Osteoblast (primary cell): Measurements from ENCODE around the gene MYH8. TPM values are rescaled to one million over a fixed set of nuclear protein-coding genes. Genes with fewer than 3 reads are reported as not detected.

ENCODE experiments used
- DNase-seq: peaks from one replicate; pipeline ENCODE4 v3.0.0; 2011; ENCODE audit warnings: low spot score, mixed read lengths; ENCODE audit not compliant: insufficient read length; ENCODE audit errors: missing footprints
- H2AFZ ChIP-seq: 2 replicates; pipeline ENCODE4 v1.6.0; 2011; ENCODE audit warnings: mild to moderate bottlenecking, low read length
- H3K27ac ChIP-seq: 2 replicates; pipeline ENCODE4 v1.5.1; 2011; ENCODE audit warnings: mild to moderate bottlenecking, low read depth, low read length, moderate library complexity
- H3K27me3 ChIP-seq: 2 replicates; pipeline ENCODE4 v1.6.0; 2012; ENCODE audit warnings: mild to moderate bottlenecking, control low read depth, inconsistent platforms, low read length, moderate library complexity; ENCODE audit not compliant: insufficient read depth
- H3K36me3 ChIP-seq: 2 replicates; pipeline ENCODE4 v1.5.1; 2011; ENCODE audit warnings: mild to moderate bottlenecking, low read length, control low read depth, moderate library complexity; ENCODE audit not compliant: insufficient read depth
- H3K4me1 ChIP-seq: 2 replicates; pipeline ENCODE4 v1.5.1; 2011; ENCODE audit warnings: mild to moderate bottlenecking, low read length, control low read depth, moderate library complexity; ENCODE audit not compliant: insufficient read depth
- H3K4me2 ChIP-seq: 2 replicates; pipeline ENCODE4 v1.6.0; 2011; ENCODE audit warnings: mild to moderate bottlenecking, low read length; ENCODE audit not compliant: insufficient read depth
- H3K4me3 ChIP-seq: fragments of 200-600 bp; sonication (generic); 3 replicates; pipeline ENCODE4 v1.5.1; 2012; ENCODE audit warnings: mild to moderate bottlenecking, low read length, inconsistent platforms; ENCODE audit not compliant: insufficient read depth
- H3K79me2 ChIP-seq: 2 replicates; pipeline ENCODE4 v1.6.0; 2012; ENCODE audit warnings: mild to moderate bottlenecking, low read length, control low read depth, inconsistent platforms; ENCODE audit not compliant: insufficient read depth
- H3K9me3 ChIP-seq: 2 replicates; pipeline ENCODE4 v1.5.1; 2011; ENCODE audit warnings: low read depth, low read length, control low read depth
- H4K20me1 ChIP-seq: 2 replicates; pipeline ENCODE4 v1.6.0; 2012; ENCODE audit warnings: mild to moderate bottlenecking, low read length, control low read depth; ENCODE audit not compliant: insufficient read depth
- CTCF ChIP-seq: IDR thresholded peaks from 2 replicates; pipeline ENCODE4 v1.5.1; 2011; ENCODE audit warnings: mild to moderate bottlenecking, low read depth, low read length, moderate library complexity; ENCODE audit errors: extremely low read depth
- total RNA-seq: library from RNA; depleted of rRNA; stranded (reverse); fragments of >200 nt; gene quantifications from 2 replicates; pipeline ENCODE4 v1.2.3, GENCODE V29; 2012

Gene MYH8
- total RNA-seq: not detected in 2 replicates

GRCh38 chr17:10421900-10422542 is at the start of gene MYH8:
Gene MYH8, minus strand, starts transcription at chr17:10421950. Its CDS starts 1,723 bp downstream, at chr17:10420227.
- no peak for DNase-seq
- Histone ChIP-seq H3K4me1 (no peaks in the 10 kb centered on the region), H3K27ac (no peak within 1 kb of the TSS), H3K4me2 (no peak within 1 kb of the TSS), H3K27me3 (no peaks in the 10 kb centered on the region), H2AFZ (no peak within 1 kb of the TSS), H3K9me3 (peaks cover 3% of the 10 kb centered on the region), H3K4me3 (no peak within 1 kb of the TSS), H3K79me2 (no peaks in the 10 kb centered on the region), H3K36me3 (no peaks in the 10 kb centered on the region), H4K20me1 (no peaks in the 10 kb centered on the region)
- no peak for TF ChIP-seq CTCF

GRCh38 chr17:10469459-10469858 is 47.7 kb upstream of the MYH8 start, which contains the start of gene MYH4:
Gene MYH4, minus strand, starts transcription at chr17:10469559. Its CDS starts 2,814 bp downstream, at chr17:10466745.
- no peak within 1 kb of the TSS for H3K4me3 ChIP-seq
- no peaks in the 10 kb centered on the region for H3K27me3 ChIP-seq
- H3K36me3 ChIP-seq: no peaks in the 10 kb centered on the region
- no peaks in the 10 kb centered on the region for H4K20me1 ChIP-seq
- no peak within 1 kb of the TSS for H3K4me2 ChIP-seq
- no peak for TF ChIP-seq CTCF
- H3K4me1 ChIP-seq: no peaks in the 10 kb centered on the region
- no peak within 1 kb of the TSS for H2AFZ ChIP-seq
- no peak within 1 kb of the TSS for H3K27ac ChIP-seq
- no peak for DNase-seq
- no peaks in the 10 kb centered on the region for H3K79me2 ChIP-seq
- H3K9me3 ChIP-seq: no peaks in the 10 kb centered on the region

- Histone ChIP-seq H3K4me3 (no peak overlapping the region), H3K9me3 (no peaks in the 10 kb centered on the region), H3K79me2 (no peaks in the 10 kb centered on the region), H3K36me3 (no peaks in the 10 kb centered on the region), H4K20me1 (no peaks in the 10 kb centered on the region), H2AFZ (no peak overlapping the region), H3K4me2 (no peak overlapping the region), H3K4me1 (no peaks in the 10 kb centered on the region), H3K27ac (no peak overlapping the region), H3K27me3 (no peaks in the 10 kb centered on the region)
- TF ChIP-seq CTCF: no peak
- no peak for DNase-seq
Observed at GRCh38 chr17:10463402-10463801, 41.7 kb upstream of the MYH8 start.

GRCh38 chr17:10460062-10460461 is 38.3 kb upstream of the MYH8 start:
- DNase-seq: no peak
- H3K27ac ChIP-seq: no peak overlapping the region
- H3K36me3 ChIP-seq: no peaks in the 10 kb centered on the region
- no peaks in the 10 kb centered on the region for H3K27me3 ChIP-seq
- H2AFZ ChIP-seq: no peak overlapping the region
- H3K4me3 ChIP-seq: no peak overlapping the region
- TF ChIP-seq CTCF: no peak
- H3K4me1 ChIP-seq: no peaks in the 10 kb centered on the region
- no peak overlapping the region for H3K4me2 ChIP-seq
- H3K79me2 ChIP-seq: no peaks in the 10 kb centered on the region
- H4K20me1 ChIP-seq: no peaks in the 10 kb centered on the region
- no peaks in the 10 kb centered on the region for H3K9me3 ChIP-seq
